Measurements from ENCODE around the gene KAZALD1.

GRCh38 chr10:101014966-101015581 lies 46.7 kb upstream of the KAZALD1 start:
- TF ChIP-seq TP53 (CRISPR knock-in tag; IDR thresholded peaks at IDR 0.05) (no peak), JUNB (IDR thresholded peaks at IDR 0.05) (no peak), CTCF (IDR thresholded peaks at IDR 0.05) (no peak), NPAS2 (CRISPR knock-in tag; IDR thresholded peaks at IDR 0.05; ENCODE audit: borderline replicate concordance) (no peak), MAX (IDR thresholded peaks at IDR 0.05) (no peak), CHD2 (IDR thresholded peaks at IDR 0.05; ENCODE audit: low read length, partially characterized antibody) (no peak), RAD21 (conservative IDR thresholded peaks at IDR 0.05 in 1 of 2, IDR thresholded peaks at IDR 0.05 in 1 of 2) (no peak), HDAC2 (IDR thresholded peaks at IDR 0.05) (no peak), RFX5 (IDR thresholded peaks at IDR 0.05) (no peak), EP300 (IDR thresholded peaks at IDR 0.05) (no peak), NR3C1 (IDR thresholded peaks at IDR 0.05) (no peak), REST (IDR thresholded peaks at IDR 0.05) (no peak), POLR2A (IDR thresholded peaks at IDR 0.05; ENCODE audit: low read length) (no peak), HOXA7 (CRISPR knock-in tag; IDR thresholded peaks at IDR 0.05) (no peak)
